Vagina (tissue), 2 donors: ENCODE measurements around the gene ZBTB20. TPM values are rescaled to one million over a fixed set of nuclear protein-coding genes. Genes with fewer than 3 reads are reported as not detected.
A peak's percentile ranks its signal among the peaks of the same experiment; 100 is the strongest.

ENCODE experiments used
- DNase-seq, 2 donors: peaks; one replicate each; pipeline ENCODE4 v3.0.0-alpha.2; 2017; ENCODE audit errors: extremely low spot score in 2 of 2
- H3K27ac ChIP-seq: fragments of 200-600 bp; sonication (generic); one replicate; pipeline ENCODE4 v1.5.1; 2019
- H3K27me3 ChIP-seq: fragments of 200-600 bp; sonication (generic); one replicate; pipeline ENCODE4 v1.5.1; 2019
- H3K36me3 ChIP-seq, 2 donors: fragments of 200-600 bp; sonication (generic); one replicate each; pipeline ENCODE4 v1.5.1; 2017 to 2019
- H3K4me1 ChIP-seq: fragments of 200-600 bp; sonication (generic); one replicate; pipeline ENCODE4 v1.5.1; 2019
- H3K4me3 ChIP-seq, 2 donors: fragments of 200-600 bp; sonication (generic); 1 replicate in 1 of 2; 2 replicates in 1 of 2; pipeline ENCODE4 v1.5.1; 2016 to 2019
- H3K9me3 ChIP-seq: fragments of 200-600 bp; sonication (generic); one replicate; pipeline ENCODE4 v1.5.1; 2019
- CTCF ChIP-seq, 3 experiments: fragments of 450-650 bp in 2 of 3; fragments of 200-600 bp in 1 of 3; sonication (generic) in 1 of 3; IDR thresholded peaks; one replicate each; pipeline ENCODE4 v1.5.1; 2017 to 2019; ENCODE audit warnings: antibody characterized with exemption in 3 of 3, mild to moderate bottlenecking in 2 of 3, moderate library complexity in 2 of 3
- POLR2A ChIP-seq, 2 donors: fragments of 450-650 bp; IDR thresholded peaks; one replicate each; pipeline ENCODE4 v1.6.1; 2017; ENCODE audit warnings: antibody characterized with exemption in 2 of 2, mild to moderate bottlenecking in 2 of 2, moderate library complexity in 2 of 2
- POLR2AphosphoS5 ChIP-seq, 2 donors: sonication (generic); formaldehyde crosslinking; IDR thresholded peaks; one replicate each; pipeline ENCODE4 v1.9.0; 2017; ENCODE audit warnings: antibody characterized with exemption in 2 of 2, mild to moderate bottlenecking in 2 of 2, low read depth in 1 of 2; ENCODE audit not compliant: insufficient read depth in 1 of 2
- intact Hi-C: fragments of 100-400 bp; cut with DNase I; formaldehyde crosslinking; loops from one replicate; pipeline ENCODE4 v1.15.1; 2023
- total RNA-seq: library from RNA; depleted of rRNA; stranded (reverse); fragments of >200 nt; gene quantifications from one replicate; pipeline ENCODE4 v1.2.3, GENCODE V29; 2016

ZBTB20 gene
- total RNA-seq, 1 donor from 2014 or later, result 64.8 TPM

GRCh38 chr3:115095236-115095635, 51.9 kb downstream of the ZBTB20 start:
- intact Hi-C loops, result loop anchor here (10.0 kb wide), 1 partner anchor 710 kb away; no protein-coding TSS in a partner anchor

GRCh38 chr3:115092220-115092791, 54.8 kb downstream of the ZBTB20 start:
- no peak overlapping the region for H3K4me3 ChIP-seq
- no peaks in the 10 kb centered on the region for H3K36me3 ChIP-seq
- peak overlapping the region; percentile 41 for H3K27ac ChIP-seq
- no peak for DNase-seq
- peaks cover 21% of the 10 kb centered on the region for H3K4me1 ChIP-seq
- H3K27me3 ChIP-seq, result no peaks in the 10 kb centered on the region
- no peaks in the 10 kb centered on the region for H3K9me3 ChIP-seq
- intact Hi-C loops, result loop anchor here (10.0 kb wide), 1 partner anchor 708 kb away; no protein-coding TSS in a partner anchor
- no peak for TF ChIP-seq POLR2AphosphoS5 (IDR thresholded peaks at IDR 0.05; ENCODE audit: insufficient read depth in 1 of 2, low read depth in 1 of 2)
- peak in 2 of 3 experiments; percentile 42 to 80 for TF ChIP-seq CTCF (IDR thresholded peaks at IDR 0.05)

More at GRCh38 chr3:115095236-115095635, 51.9 kb downstream of the ZBTB20 start:
- no peak for DNase-seq
- Histone ChIP-seq H3K27me3 (no peaks in the 10 kb centered on the region), H3K4me3 (no peak overlapping the region), H3K36me3 (no peaks in the 10 kb centered on the region), H3K27ac (no peak overlapping the region), H3K4me1 (peaks cover 29% of the 10 kb centered on the region), H3K9me3 (no peaks in the 10 kb centered on the region)
- no peak for TF ChIP-seq CTCF (IDR thresholded peaks at IDR 0.05)

GRCh38 chr3:115090712-115091111, 56.4 kb downstream of the ZBTB20 start:
- peaks cover 31% of the 10 kb centered on the region for H3K4me1 ChIP-seq
- intact Hi-C loops, result loop anchor here (10.0 kb wide), 1 partner anchor 706 kb away; no protein-coding TSS in a partner anchor
- H3K27ac ChIP-seq, result no peak overlapping the region
- H3K36me3 ChIP-seq, result no peaks in the 10 kb centered on the region
- no peak overlapping the region for H3K4me3 ChIP-seq
- no peak for DNase-seq
- TF ChIP-seq POLR2A (IDR thresholded peaks at IDR 0.05) (no peak), CTCF (IDR thresholded peaks at IDR 0.05) (no peak), POLR2AphosphoS5 (IDR thresholded peaks at IDR 0.05; ENCODE audit: insufficient read depth in 1 of 2, low read depth in 1 of 2) (no peak)
- no peaks in the 10 kb centered on the region for H3K9me3 ChIP-seq
- H3K27me3 ChIP-seq, result no peaks in the 10 kb centered on the region

- TF ChIP-seq POLR2AphosphoS5 (IDR thresholded peaks at IDR 0.05; ENCODE audit: insufficient read depth in 1 of 2, low read depth in 1 of 2) (no peak), POLR2A (IDR thresholded peaks at IDR 0.05) (no peak), CTCF (IDR thresholded peaks at IDR 0.05) (no peak)
- intact Hi-C loops, result no loop called here
Observed at GRCh38 chr3:115089481-115089880, 57.6 kb downstream of the ZBTB20 start.

GRCh38 chr3:115087512-115087911, 59.6 kb downstream of the ZBTB20 start:
- Histone ChIP-seq H3K4me1 (peaks cover 32% of the 10 kb centered on the region), H3K27me3 (no peaks in the 10 kb centered on the region), H3K36me3 (no peaks in the 10 kb centered on the region), H3K9me3 (no peaks in the 10 kb centered on the region), H3K4me3 (no peak overlapping the region), H3K27ac (no peak overlapping the region)
- no peak for TF ChIP-seq POLR2A (IDR thresholded peaks at IDR 0.05)
- TF ChIP-seq POLR2AphosphoS5 (IDR thresholded peaks at IDR 0.05; ENCODE audit: insufficient read depth in 1 of 2, low read depth in 1 of 2), result no peak
- no peak for TF ChIP-seq CTCF (IDR thresholded peaks at IDR 0.05)
- DNase-seq, result no peak
- intact Hi-C loops, result no loop called here

More at GRCh38 chr3:115089481-115089880, 57.6 kb downstream of the ZBTB20 start:
- H3K36me3 ChIP-seq, result no peaks in the 10 kb centered on the region
- H3K27me3 ChIP-seq, result no peaks in the 10 kb centered on the region
- peaks cover 37% of the 10 kb centered on the region for H3K4me1 ChIP-seq
- DNase-seq, result no peak
- no peak overlapping the region for H3K27ac ChIP-seq
- no peak overlapping the region for H3K4me3 ChIP-seq
- H3K9me3 ChIP-seq, result no peaks in the 10 kb centered on the region
